GM21529 (cell line): ENCODE results near the gene GRK6.
"Not testable (repeated sequence)": the region's sequence is repeated elsewhere in the genome, so short reads cannot be mapped to it uniquely, and the experiment has no call there.

Source experiments
- ATAC-seq: cut with Tn5 transposase; IDR thresholded peaks from one replicate; pipeline ENCODE4 v1.9.1; 2021; ENCODE audit not compliant: unreplicated experiment

Gene GRK6

DNA sequence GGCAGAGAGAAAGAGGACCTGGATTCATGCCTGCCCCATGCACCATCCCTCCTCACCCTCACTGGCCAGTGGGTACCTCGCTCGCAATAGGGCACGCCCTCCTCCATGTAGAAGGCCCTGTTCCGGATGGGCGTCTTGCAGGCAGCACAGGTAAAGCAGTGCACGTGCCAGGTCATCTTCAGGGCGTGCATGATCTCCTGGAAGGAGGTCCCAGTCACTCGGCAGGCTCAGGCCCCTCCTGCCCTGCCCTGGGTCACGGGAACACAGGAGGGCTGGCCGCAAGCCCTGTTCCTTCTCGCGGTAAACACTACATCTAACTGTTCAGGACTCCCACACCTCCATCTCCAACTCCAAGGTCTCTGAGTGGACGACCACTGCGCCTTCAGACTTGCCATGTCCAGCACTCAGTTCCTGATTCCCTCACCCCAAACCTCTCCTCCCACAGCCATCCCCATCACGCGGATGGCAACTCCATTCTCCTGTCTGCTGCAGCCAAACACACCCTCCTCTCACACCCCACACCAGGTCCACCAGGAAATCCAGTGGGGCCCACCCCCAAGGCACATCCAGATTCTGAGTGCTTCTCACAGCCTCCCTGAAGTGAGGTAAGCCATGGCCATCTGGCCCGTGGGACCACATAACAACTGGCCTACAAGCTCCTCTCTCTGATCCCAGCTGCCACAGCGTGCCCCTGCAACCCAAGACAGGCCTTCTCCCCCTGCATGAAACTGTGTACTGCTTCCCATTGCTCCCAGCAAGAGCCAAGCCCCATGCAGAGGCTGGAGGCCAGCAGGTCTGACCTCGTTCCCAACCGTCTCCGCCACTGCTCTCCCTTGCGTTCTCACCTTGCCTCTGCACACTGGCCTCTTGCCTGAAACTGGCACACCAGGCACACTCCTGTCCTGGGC lies 57.8 kb downstream of the GRK6 start:
- no peak for ATAC-seq

DNA sequence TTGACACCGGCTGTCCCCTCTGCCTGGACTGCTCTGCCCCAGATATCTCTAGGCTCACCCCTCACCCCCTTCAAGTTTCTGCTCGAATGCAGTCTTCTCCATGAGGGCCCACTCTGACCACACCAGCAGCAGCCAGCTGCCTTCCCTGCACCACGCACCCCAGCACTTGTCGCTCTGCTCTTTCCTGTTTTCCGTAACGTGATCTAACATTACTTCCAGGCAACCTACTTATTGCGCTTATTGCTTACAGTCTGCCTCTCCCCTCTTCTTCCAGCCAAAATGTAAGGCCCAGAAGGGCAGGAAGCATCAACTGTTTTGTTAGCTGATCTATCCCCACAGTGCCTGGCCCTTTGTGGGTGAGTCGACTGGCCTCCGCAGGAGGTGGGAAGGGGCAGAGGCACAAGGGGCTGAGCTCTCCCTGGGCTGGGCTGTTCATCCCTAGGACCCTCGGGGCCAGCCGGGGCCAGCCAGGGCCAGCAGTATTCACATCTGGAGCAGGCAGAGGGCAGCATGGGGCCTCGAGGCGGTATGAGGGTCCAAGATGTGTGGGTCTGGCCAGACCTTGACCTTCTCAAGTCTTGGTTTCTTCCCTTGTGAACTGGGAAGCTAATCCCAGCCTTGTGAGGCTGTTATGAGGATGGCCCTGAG lies 58.5 kb downstream of the GRK6 start:
- no peak for ATAC-seq

DNA sequence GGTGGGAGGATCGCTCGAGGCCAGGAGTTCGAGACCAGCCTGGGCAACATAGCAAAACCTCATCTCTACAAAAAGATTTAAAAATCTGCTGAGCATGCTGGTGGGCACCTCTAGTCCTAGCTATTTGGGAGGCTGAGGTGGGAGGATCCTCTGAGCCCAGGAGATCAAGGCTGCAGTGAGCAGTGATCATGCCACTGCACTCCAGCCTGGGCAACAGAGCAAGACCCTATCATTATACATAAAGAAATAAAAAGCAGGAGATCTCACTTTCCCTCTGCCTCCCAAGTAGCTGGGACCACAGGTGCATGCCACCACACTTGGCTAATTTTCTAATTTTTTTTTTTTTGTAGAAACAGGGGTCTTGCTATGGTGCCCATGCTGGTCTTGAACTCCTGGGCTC lies 59.3 kb downstream of the GRK6 start:
- ATAC-seq, result not testable (repeated sequence)

DNA sequence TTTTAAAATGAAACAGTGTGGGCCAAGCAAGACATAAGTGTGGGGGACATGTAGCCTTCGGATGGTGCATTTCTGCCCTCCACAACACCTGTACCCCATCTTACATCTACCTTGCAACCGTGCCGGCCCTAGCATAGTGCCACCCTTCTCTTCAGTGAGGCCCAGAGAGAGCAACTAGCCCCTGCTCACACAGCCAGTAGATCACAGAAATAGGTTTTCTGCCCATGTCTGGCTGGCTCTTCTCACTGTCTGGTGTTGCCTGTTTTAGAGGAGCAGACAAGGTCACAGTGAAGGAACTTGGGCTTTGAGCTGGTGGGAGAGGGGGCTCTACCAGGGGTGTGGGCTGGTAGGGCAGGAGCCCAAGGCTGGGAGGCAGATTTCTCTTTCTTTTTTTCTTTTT lies 59.8 kb downstream of the GRK6 start:
- no peak for ATAC-seq

DNA sequence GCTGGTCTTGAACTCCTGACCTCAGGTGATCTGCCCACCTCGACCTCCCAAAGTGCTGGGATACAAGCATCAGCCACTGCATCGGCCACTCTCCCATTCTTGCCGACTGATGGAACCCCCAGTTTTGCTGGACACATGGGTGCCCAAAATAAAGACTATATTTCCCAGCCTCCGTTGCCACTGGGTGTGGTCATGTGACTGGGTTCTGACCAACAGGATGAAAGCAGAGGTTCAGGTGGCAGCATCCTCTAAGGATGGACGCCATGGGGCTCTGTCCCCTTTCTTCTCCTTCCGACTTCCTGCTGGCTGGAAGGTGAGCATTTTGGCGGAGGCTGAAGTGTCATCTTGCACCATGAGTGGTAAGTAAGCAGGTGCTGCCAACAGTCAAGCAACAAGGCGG lies 60.7 kb downstream of the GRK6 start:
- no peak for ATAC-seq

DNA sequence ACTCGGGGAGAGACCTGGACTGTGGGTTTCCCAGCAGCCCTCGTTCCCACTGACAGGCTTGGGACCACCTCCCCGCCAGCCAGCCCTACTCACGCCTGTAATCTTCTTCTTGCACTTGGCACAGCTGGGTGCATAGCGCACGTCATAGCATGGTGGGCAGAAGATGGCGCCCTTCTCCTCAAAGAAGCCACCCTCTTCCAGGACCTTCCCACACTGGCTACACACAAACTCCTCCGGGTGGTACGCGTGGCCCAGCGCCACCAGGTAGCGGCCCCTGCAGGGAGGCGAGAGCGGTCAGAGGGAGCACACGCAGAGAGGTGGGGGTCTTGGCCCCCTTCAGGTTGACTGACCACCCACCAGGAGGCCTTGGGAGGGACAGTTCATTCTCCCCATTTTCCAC lies 61.5 kb downstream of the GRK6 start:
- ATAC-seq, result no peak

DNA sequence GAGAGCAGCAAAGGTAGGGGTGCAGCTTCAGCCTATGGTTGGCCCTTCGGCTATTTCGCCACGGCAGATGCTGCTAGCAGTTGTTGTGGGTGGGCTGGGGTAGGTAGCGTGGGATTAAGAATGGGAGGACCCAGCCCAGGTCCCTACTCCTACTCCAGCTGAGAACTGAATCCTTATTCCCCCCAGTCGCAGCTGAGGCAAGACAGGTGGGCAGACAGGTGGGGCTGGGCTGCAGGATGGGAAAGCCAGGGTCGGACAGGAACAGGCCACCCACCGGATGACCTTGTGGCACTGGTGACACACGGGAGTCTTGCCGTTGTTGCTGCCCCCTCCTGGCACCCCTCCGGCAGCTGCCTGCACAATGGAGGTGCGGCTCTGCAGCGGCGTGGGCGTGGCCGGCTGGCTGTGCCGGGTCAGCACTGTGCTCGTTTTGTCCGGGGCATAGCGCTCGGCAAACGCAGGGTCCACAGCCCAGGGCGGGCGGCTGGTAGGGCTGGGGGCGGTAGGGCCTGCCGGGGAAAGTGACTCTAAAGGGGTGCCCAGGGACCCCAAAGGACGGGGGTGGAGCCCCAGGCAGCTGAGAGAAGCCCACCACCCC lies 62.7 kb downstream of the GRK6 start:
- no peak for ATAC-seq

DNA sequence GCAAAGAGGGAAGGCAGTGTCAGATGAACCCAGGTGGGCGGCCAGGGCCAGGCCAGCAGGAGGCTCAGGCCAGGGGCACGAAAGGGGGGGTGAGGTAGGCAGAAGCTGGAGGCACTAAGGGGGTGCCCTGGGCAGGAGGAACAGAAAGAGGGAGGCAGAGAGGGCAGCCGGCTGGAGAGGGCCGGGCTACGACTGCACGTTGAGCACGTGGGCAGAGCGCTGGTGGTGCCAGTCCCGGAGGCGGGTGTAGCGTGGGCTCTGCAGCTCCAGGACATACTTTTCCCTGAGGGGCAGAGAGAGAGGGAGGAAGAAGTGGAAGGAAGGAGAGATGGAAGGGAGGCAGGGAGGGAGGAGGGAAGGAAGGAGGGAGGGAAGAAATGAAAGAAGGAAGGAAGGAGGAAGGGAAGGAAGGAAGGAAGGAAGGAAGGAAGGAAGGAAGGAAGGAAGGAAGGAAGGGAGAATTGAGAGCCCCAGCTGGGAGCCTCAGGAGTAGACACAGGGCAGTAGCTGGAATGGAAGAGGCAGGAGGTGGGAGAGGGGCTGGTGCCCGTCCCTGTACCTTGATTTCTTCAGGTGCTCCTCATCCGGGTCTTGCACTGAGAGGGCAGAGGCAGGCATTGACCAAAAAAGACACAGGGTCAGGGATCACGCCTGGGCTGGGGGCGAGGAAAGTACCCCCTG lies 64.0 kb downstream of the GRK6 start:
- ATAC-seq, result no peak

DNA sequence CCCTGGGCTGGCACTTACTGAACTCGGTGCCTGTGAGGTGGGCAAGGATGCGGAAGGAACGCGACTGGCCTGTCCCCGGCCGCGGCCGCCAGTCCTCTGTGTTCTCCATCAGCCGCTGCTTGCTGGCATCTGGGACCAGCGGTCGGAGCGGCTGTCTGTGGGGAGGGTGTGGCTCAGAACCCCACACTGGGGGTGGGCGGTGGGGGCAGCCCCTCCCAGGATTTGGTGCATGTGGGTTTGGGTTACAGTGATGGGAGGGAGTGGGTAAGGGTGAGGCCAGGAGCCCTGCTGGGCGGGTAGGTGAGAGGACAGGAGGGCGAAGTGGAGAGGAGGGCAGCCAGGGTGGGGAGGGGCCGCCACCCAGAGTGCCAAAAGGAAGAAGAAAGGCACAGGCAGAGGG lies 64.5 kb downstream of the GRK6 start:
- ATAC-seq, result no peak

DNA sequence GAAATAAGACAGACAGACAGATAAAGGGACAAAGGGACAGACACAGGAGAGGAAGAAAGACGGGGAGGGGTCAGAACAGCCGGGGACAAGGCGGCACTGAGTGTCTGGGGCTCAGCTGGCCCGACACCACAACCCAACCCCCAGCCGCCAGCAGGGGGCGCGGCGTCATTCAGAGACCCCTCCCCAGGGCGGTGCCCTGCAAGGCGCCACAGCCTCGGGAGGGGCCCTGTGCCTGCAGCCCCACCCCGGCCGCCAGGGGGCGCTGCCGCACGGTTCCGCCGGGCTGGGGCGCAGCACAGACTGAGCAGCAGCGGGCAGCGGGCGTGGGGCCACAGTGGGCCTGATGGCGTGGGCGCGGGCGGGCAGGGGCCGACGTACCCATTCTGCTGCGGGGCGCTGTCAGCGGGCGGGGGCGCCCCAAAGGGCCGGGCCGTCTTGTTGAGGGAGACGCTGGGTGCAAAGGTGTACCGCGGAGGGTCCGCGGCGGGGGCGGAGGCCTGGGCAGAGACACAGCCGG lies 65.0 kb downstream of the GRK6 start:
- no peak for ATAC-seq

DNA sequence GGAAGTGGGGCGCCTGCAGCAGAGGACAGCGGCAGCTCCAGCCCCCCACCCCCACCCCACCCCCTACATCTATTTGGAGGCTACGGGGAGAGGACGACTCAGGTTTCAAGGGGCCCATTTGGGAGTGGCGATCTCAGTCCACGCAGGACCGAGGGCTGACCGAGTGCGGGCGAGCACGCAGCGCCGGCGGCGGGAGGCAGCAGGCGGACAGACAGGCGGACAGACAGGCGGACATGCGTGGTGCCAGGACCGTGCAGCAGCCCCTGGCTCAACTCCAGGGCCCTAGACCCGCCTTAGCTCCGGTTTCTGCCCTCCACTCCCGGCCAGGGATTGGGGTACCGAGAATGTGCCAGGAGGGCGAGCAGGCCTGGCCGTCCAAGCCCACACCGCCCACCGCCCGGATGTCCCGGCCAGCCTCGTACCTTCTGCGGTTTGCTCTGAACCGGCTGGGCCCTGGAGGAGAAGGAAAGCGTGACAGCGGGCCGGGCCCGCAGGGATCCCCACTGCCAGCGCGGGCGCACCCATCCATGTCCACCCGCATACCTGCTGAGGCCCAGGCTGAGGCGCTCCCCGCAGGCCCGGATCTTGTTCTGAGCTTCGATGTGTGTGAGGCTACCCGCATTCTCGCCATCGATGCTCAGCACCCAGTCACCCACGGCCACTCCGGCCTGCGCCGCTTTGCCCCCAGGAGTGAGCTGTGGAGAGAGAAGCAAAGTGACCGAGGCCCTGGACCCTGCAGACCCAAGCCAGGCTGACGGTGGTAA lies 65.7 kb downstream of the GRK6 start:
- no peak for ATAC-seq
